HepG2 (cell line): ENCODE results near the gene HSD3B1. TPM values are rescaled to one million over a fixed set of nuclear protein-coding genes. Genes with fewer than 3 reads are reported as not detected.

ENCODE experiments used
- ATAC-seq: fragments of 200-7000 bp; cut with Tn5 transposase; 3 replicates; pipeline ENCODE4 v1.9.1; 2020; ENCODE audit warnings: mild to moderate bottlenecking, moderate library complexity
- BruUV-seq: library from RNA; stranded (reverse); fragments of 400-500 nt; replicated peaks from 2 replicates; lab custom pipeline; 2021; lab: Mats Ljungman, UMichigan
- CTCF ChIA-PET: fragments of 300-600 bp; formaldehyde crosslinking; extraction: SDS; loops from one replicate; lab custom pipeline; 2021; ENCODE audit warnings: low total read pairs, inconsistent platforms, low intra/inter-chr PET ratio; lab: Yijun Ruan, JAX
- POLR2A ChIA-PET: fragments of 350-600 bp; sonication (Branson Sonifier 250); formaldehyde crosslinking; loops from one replicate; lab custom pipeline; 2020; ENCODE audit warnings: antibody characterized with exemption, inconsistent platforms; lab: Yijun Ruan, JAX
- DNase-seq: peaks from one replicate; pipeline ENCODE4 v3.0.0-alpha.2; 2015; ENCODE audit warnings: low spot score
- FAIRE-seq: peaks from 3 replicates; lab custom pipeline; 2011; peaks lifted over from hg19 to GRCh38; lab: Jason Lieb, UNC
- H2AFZ ChIP-seq: one replicate; pipeline ENCODE4 v1.6.1; 2011; ENCODE audit warnings: low read length, inconsistent platforms
- H3K27ac ChIP-seq: fragments of 300-600 bp; 3 replicates; pipeline ENCODE4 v1.8.0; 2011; ENCODE audit warnings: mixed run types, mild to moderate bottlenecking, mixed read lengths, low read length, inconsistent platforms; ENCODE audit not compliant: insufficient read depth; ENCODE audit errors: extremely low read length
- H3K27me3 ChIP-seq, 2 experiments: fragments of 200-600 bp in 1 of 2; 2 replicates in 1 of 2; 3 replicates in 1 of 2; pipeline versions ENCODE4 v1.6.0 to v1.8.0; 2011; ENCODE audit warnings: low read length in 2 of 2, mild to moderate bottlenecking in 2 of 2, moderate library complexity in 2 of 2, inconsistent platforms in 1 of 2; ENCODE audit not compliant: insufficient read depth in 2 of 2, control insufficient read depth in 1 of 2
- H3K36me3 ChIP-seq, 2 experiments: fragments of 200-600 bp in 1 of 2; replicated peaks in 1 of 2; 2 replicates in 1 of 2; 3 replicates in 1 of 2; pipeline versions ENCODE4 v1.5.1 to v1.8.0; 2011; ENCODE audit warnings: low read length in 2 of 2, inconsistent platforms in 1 of 2; ENCODE audit not compliant: insufficient read depth in 2 of 2, control insufficient read depth in 1 of 2
- H3K4me1 ChIP-seq: 2 replicates; pipeline ENCODE4 v1.5.1; 2012; ENCODE audit warnings: low read length, inconsistent platforms; ENCODE audit not compliant: insufficient read depth
- H3K4me2 ChIP-seq: 2 replicates; pipeline ENCODE4 v1.6.0; 2011; ENCODE audit warnings: low read depth, low read length, inconsistent platforms
- H3K4me3 ChIP-seq, 3 experiments: fragments of 200-600 bp in 1 of 3; sonication (generic), shearing (Covaris generic) in 1 of 3; replicated peaks in 1 of 3; 2 replicates each; pipeline ENCODE4 v1.5.1; 2011 to 2016; ENCODE audit warnings: low read length in 3 of 3, inconsistent platforms in 2 of 3, low read depth in 2 of 3, mild to moderate bottlenecking in 2 of 3, control low read depth in 1 of 3, mixed read lengths in 1 of 3; ENCODE audit not compliant: insufficient read depth in 1 of 3
- H3K79me2 ChIP-seq: one replicate; pipeline ENCODE4 v1.6.1; 2011; ENCODE audit warnings: low read length, inconsistent platforms; ENCODE audit not compliant: insufficient read depth
- H3K9ac ChIP-seq: 2 replicates; pipeline ENCODE4 v1.6.0; 2011; ENCODE audit warnings: mild to moderate bottlenecking, low read depth, low read length, inconsistent platforms; ENCODE audit not compliant: insufficient read depth
- H3K9me3 ChIP-seq: 2 replicates; pipeline ENCODE4 v1.5.1; 2012; ENCODE audit warnings: mild to moderate bottlenecking, low read length
- H4K20me1 ChIP-seq: 2 replicates; pipeline ENCODE4 v1.6.0; 2011; ENCODE audit warnings: inconsistent platforms, mild to moderate bottlenecking, low read length, moderate library complexity; ENCODE audit not compliant: insufficient read depth
- HDAC6 ChIP-seq: fragments of 200-600 bp; sonication (generic); IDR thresholded peaks from 2 replicates; pipeline ENCODE4 v1.7.0; 2017; ENCODE audit warnings: mild to moderate bottlenecking, antibody characterized with exemption, low read length, low read depth
- KDM5A ChIP-seq: fragments of 200-600 bp; sonication (generic); IDR thresholded peaks from 2 replicates; pipeline ENCODE4 v1.7.0; 2018; ENCODE audit warnings: antibody characterized with exemption, mild to moderate bottlenecking, low read length, borderline replicate concordance
- MIXL1 ChIP-seq: IDR thresholded peaks from 2 replicates; pipeline ENCODE4 v1.6.1; 2016
- RAD21 ChIP-seq: fragments of 450-650 bp; formaldehyde crosslinking; IDR thresholded peaks from 2 replicates; pipeline ENCODE4 v1.5.0; 2020; ENCODE audit warnings: mild to moderate bottlenecking
- STAG1 ChIP-seq: sonication (generic); formaldehyde crosslinking; IDR thresholded peaks from 2 replicates; pipeline ENCODE4 v1.4.0; 2020; ENCODE audit warnings: missing genetic modification reagents
- ZMAT3 ChIP-seq: sonication (generic); formaldehyde crosslinking; conservative IDR thresholded peaks from 2 replicates; pipeline ENCODE4 v1.7.0; 2021; ENCODE audit warnings: missing genetic modification reagents
- ZNF274 ChIP-seq: sonication (generic); formaldehyde crosslinking; IDR thresholded peaks from 2 replicates; pipeline ENCODE4 v1.5.1; 2020; ENCODE audit warnings: mild to moderate bottlenecking, missing genetic modification reagents
- ZNF484 ChIP-seq: sonication (generic); formaldehyde crosslinking; IDR thresholded peaks from 2 replicates; pipeline ENCODE4 v1.5.1; 2020; ENCODE audit warnings: mild to moderate bottlenecking, low read depth, missing genetic modification reagents, borderline replicate concordance
- ZNF503 ChIP-seq: sonication (generic); formaldehyde crosslinking; IDR thresholded peaks from 2 replicates; pipeline ENCODE4 v1.4.0; 2020; ENCODE audit warnings: missing genetic modification reagents
- ZNF737 ChIP-seq: sonication (generic); formaldehyde crosslinking; IDR thresholded peaks from 2 replicates; pipeline ENCODE4 v1.5.0; 2020; ENCODE audit warnings: missing genetic modification reagents, mild to moderate bottlenecking, borderline replicate concordance
- ZNF784 ChIP-seq: sonication (generic); formaldehyde crosslinking; IDR thresholded peaks from 2 replicates; pipeline ENCODE4 v1.5.1; 2020; ENCODE audit warnings: missing genetic modification reagents, mild to moderate bottlenecking, borderline replicate concordance
- WGBS: methylation state at CpG from one replicate; pipeline ENCODE4 v1.1.6; 2017; ENCODE audit warnings: low lambda C conversion rate; 5-methylcytosine and 5-hydroxymethylcytosine counted together
- in situ Hi-C: cut with HindIII; loops from 2 replicates; pipeline ENCODE4 v1.10.0; 2017; ENCODE audit warnings: low pct_unique_long_range_greater_than_20kb; ENCODE audit not compliant: extremely low pct_ligation_motif_present
- intact Hi-C: fragments of 100-400 bp; cut with micrococcal nuclease; formaldehyde crosslinking; loops from one replicate; pipeline ENCODE4 v1.10.0; 2022; ENCODE audit not compliant: unreplicated experiment
- polyA plus RNA-seq, 8 experiments: library from polyadenylated mRNA; depleted of rRNA in 3 of 8; stranded (reverse) in 7 of 8; unstranded in 1 of 8; fragments of >200 nt; fragmentation: Illumina TruSeq in 4 of 8; extraction: Trizol in 4 of 8; gene quantifications; 2 replicates each; pipeline versions ENCODE4 v1.2.1 to v1.2.3, GENCODE V29; 2011 to 2016; ENCODE audit warnings: low read depth in 4 of 8, missing spikeins in 1 of 8, mixed read lengths in 1 of 8; ENCODE audit not compliant: insufficient read depth in 1 of 8
- total RNA-seq, 5 experiments: library from RNA; depleted of rRNA; stranded (reverse); fragments of >200 nt; fragmentation: Illumina TruSeq; extraction: Trizol; gene quantifications; 2 replicates each; pipeline ENCODE4 v1.2.3, GENCODE V29; 2016; ENCODE audit warnings: low read depth in 1 of 5
- TF ChIP-seq, protein P1 (sequence below): sonication (generic); formaldehyde crosslinking; IDR thresholded peaks from 2 replicates; pipeline ENCODE4 v1.4.0; 2020; ENCODE audit warnings: mild to moderate bottlenecking, missing genetic modification reagents
- TF ChIP-seq, protein P2 (sequence below): sonication (generic); formaldehyde crosslinking; IDR thresholded peaks from 2 replicates; pipeline ENCODE4 v1.5.0; 2020; ENCODE audit warnings: mild to moderate bottlenecking, missing genetic modification reagents, moderate library complexity

HSD3B1 gene
- total and polyA plus RNA-seq, 2 of the 13 experiments (the other 11 are each of a cell fraction or from before 2014, with no cell fraction given), result not detected

DNA sequence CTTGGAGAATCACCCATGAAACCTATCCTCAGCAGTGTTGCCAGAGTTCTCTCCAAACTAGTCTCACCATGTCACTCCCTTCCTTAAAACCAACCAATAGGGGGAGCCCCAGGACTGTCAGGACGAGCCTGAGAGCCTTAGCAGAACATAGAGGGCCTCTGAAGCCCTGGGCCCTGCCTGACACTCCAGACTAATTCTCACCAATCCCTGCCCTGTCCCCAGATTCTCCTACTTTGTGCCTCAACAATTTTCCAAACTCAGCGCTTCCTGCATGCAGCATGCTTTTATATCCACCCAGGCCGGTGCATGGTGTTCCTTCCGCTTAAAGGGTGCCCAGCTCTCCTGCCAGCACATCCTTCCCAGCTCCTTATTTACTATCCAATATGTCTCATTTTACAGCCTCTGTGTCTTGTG lies 42.7 kb downstream of the HSD3B1 start:
- no peak overlapping the region for H3K4me3 ChIP-seq
- 44% methylated on average over 4 of the region's 4 CpGs for WGBS
- BruUV-seq, result no TSS peak
- ChIA-PET POLR2A (no interaction called here), CTCF (no interaction called here)
- intact Hi-C loops (loop anchor here (10.0 kb wide), 1 partner anchor 45 kb away; no protein-coding TSS in a partner anchor), in situ Hi-C loops (no loop called here)
- no peaks in the 10 kb centered on the region for H3K9me3 ChIP-seq
- peak; percentile 98 for ATAC-seq
- H3K36me3 ChIP-seq, result no peaks in the 10 kb centered on the region
- DNase-seq, result peak; percentile 53
- no peak overlapping the region for H3K27ac ChIP-seq
- TF ChIP-seq MIXL1 (no peak), ZNF503 (no peak), KDM5A (no peak), STAG1 (CRISPR knock-in tag) (peak; percentile 51), ZMAT3 (no peak), RAD21 (0 out of 2 replicates have a peak, but pooled peaks have one; percentile 20), ZNF484 (CRISPR knock-in tag) (no peak), HDAC6 (no peak), ZNF737 (CRISPR knock-in tag) (no peak), ZNF784 (CRISPR knock-in tag) (no peak), ZNF274 (CRISPR knock-in tag) (no peak)
- TF ChIP-seq, protein P1, sequence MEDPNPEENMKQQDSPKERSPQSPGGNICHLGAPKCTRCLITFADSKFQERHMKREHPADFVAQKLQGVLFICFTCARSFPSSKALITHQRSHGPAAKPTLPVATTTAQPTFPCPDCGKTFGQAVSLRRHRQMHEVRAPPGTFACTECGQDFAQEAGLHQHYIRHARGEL (CRISPR knock-in tag), result no peak
- TF ChIP-seq, protein P2, sequence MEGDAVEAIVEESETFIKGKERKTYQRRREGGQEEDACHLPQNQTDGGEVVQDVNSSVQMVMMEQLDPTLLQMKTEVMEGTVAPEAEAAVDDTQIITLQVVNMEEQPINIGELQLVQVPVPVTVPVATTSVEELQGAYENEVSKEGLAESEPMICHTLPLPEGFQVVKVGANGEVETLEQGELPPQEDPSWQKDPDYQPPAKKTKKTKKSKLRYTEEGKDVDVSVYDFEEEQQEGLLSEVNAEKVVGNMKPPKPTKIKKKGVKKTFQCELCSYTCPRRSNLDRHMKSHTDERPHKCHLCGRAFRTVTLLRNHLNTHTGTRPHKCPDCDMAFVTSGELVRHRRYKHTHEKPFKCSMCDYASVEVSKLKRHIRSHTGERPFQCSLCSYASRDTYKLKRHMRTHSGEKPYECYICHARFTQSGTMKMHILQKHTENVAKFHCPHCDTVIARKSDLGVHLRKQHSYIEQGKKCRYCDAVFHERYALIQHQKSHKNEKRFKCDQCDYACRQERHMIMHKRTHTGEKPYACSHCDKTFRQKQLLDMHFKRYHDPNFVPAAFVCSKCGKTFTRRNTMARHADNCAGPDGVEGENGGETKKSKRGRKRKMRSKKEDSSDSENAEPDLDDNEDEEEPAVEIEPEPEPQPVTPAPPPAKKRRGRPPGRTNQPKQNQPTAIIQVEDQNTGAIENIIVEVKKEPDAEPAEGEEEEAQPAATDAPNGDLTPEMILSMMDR (CRISPR knock-in tag), result peak; percentile 72
- H4K20me1 ChIP-seq, result no peaks in the 10 kb centered on the region
- H3K4me1 ChIP-seq, result no peaks in the 10 kb centered on the region
- H3K79me2 ChIP-seq, result no peaks in the 10 kb centered on the region
- H2AFZ ChIP-seq, result no peak overlapping the region
- peaks cover 1 to 6% of the 10 kb centered on the region in 2 experiments; a peak in 2 of 5 replicates for H3K27me3 ChIP-seq
- no peak overlapping the region for H3K4me2 ChIP-seq
- no peak overlapping the region for H3K9ac ChIP-seq
- FAIRE-seq, result peak; percentile 83
